Cardiac fibroblast (primary cell): ENCODE data around the gene RBMS3.

Experiments used
- DNase-seq, 2 donors: peaks; one replicate each; pipeline versions ENCODE4 v3.0.0 to v3.0.0-alpha.2; 2010; ENCODE audit warnings: low read depth in 2 of 2
- H3K4me3 ChIP-seq, 2 donors: replicated peaks in 1 of 2; 1 replicate in 1 of 2; 2 replicates in 1 of 2; pipeline ENCODE4 v1.5.1; 2011; ENCODE audit warnings: low read depth in 2 of 2, low read length in 2 of 2, mild to moderate bottlenecking in 2 of 2, moderate library complexity in 1 of 2
- TF ChIP-seq, protein P1 (sequence below): IDR thresholded peaks from one replicate; pipeline ENCODE4 v1.5.1; 2011; ENCODE audit warnings: low read depth, mild to moderate bottlenecking, low read length, inconsistent platforms

Gene RBMS3

GRCh38 chr3:29949131-29949530 lies 668.3 kb downstream of the RBMS3 start:
- H3K4me3 ChIP-seq = no peak overlapping the region
- DNase-seq = peak; percentile 17 to 55
- TF ChIP-seq, protein P1, sequence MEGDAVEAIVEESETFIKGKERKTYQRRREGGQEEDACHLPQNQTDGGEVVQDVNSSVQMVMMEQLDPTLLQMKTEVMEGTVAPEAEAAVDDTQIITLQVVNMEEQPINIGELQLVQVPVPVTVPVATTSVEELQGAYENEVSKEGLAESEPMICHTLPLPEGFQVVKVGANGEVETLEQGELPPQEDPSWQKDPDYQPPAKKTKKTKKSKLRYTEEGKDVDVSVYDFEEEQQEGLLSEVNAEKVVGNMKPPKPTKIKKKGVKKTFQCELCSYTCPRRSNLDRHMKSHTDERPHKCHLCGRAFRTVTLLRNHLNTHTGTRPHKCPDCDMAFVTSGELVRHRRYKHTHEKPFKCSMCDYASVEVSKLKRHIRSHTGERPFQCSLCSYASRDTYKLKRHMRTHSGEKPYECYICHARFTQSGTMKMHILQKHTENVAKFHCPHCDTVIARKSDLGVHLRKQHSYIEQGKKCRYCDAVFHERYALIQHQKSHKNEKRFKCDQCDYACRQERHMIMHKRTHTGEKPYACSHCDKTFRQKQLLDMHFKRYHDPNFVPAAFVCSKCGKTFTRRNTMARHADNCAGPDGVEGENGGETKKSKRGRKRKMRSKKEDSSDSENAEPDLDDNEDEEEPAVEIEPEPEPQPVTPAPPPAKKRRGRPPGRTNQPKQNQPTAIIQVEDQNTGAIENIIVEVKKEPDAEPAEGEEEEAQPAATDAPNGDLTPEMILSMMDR = no peak

DNA sequence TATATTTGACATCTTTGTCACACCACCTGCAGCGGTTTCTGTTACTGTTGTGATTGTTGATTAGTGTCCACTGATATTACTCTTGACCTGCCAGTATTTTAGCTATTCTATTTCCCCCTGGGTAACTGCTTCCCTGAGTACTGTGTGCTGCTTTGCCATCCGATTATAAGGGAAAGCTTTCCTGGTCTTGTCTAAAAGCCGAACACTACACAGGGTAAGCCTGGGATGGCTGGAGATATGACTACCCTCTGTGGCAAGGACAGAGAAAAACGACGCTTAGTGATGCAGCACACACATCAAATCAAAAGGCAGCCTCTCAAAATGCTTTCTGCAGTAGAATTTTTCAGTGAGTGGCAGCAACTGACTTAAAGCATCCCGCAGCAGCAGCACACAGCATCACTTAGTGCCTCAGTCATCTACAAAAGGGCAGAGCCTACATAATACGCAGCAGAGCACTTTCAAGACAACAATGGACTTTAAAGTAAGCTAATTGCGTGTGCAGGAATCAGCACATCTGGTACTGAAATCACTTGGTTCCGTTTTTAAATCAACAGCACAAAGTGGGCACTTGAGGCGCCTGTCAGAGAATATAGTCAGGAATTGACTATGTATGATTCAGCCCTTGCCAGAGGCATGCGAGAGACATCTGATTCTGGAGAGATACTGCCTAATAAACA lies 669.2 kb downstream of the RBMS3 start:
- DNase-seq = no peak
- TF ChIP-seq, protein P1 = no peak

DNA sequence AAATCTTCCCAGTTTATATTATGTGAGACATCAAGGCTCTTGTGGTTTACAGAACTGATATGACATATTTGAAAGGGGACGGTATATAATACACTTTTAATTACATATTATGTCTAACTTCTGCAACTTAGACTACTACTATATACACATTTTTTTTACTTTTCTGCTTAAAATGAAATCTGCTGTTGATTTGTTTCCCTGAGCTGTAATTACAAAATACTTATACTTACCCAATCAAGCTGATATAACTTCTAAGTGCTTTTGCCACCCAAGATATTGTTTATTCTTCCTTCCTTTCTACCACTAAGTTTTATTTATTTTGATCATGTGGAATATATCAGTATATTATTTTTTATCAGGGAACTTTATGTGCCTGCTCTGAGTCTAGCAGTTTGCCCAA lies 671.6 kb downstream of the RBMS3 start:
- no peak for DNase-seq
- no peak overlapping the region for H3K4me3 ChIP-seq
- TF ChIP-seq, protein P1 = no peak

More for the DNA sequence above, 669.2 kb downstream of the RBMS3 start:
- no peak overlapping the region for H3K4me3 ChIP-seq

GRCh38 chr3:29955413-29955812 lies 674.5 kb downstream of the RBMS3 start:
- DNase-seq = no peak
- no peak overlapping the region for H3K4me3 ChIP-seq
- TF ChIP-seq, protein P1 = no peak

- H3K4me3 ChIP-seq = no peak overlapping the region
- TF ChIP-seq, protein P1 = no peak
- no peak for DNase-seq
These were observed 677.9 kb downstream of the RBMS3 start for GRCh38 chr3:29958816-29959215.

GRCh38 chr3:29971895-29972294 lies 691.0 kb downstream of the RBMS3 start:
- H3K4me3 ChIP-seq = no peak overlapping the region
- TF ChIP-seq, protein P1 = no peak
- DNase-seq = no peak
